ENCODE results near the gene HTRA1.

DNA sequence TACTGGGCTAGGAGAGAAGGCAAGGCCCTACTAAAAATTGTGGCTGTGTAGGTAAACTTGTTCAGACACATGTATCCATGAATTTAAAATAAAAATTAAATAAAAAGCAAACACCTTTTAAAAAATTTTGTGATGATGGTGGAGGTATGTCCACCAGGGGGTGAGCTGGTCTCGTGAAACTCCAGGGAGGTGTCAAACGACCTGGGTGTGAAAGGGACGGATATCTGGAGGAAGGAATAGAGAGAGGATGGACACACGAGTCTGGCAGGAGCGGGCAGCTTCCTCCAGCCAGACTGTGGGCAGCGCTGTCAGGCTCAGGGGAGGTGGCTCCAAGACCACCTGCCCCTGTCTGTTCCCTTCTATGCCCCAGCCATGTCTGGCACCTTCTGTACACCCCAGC is 64.4 kb downstream of the HTRA1 start:
- TF ChIP-seq, protein P1, sequence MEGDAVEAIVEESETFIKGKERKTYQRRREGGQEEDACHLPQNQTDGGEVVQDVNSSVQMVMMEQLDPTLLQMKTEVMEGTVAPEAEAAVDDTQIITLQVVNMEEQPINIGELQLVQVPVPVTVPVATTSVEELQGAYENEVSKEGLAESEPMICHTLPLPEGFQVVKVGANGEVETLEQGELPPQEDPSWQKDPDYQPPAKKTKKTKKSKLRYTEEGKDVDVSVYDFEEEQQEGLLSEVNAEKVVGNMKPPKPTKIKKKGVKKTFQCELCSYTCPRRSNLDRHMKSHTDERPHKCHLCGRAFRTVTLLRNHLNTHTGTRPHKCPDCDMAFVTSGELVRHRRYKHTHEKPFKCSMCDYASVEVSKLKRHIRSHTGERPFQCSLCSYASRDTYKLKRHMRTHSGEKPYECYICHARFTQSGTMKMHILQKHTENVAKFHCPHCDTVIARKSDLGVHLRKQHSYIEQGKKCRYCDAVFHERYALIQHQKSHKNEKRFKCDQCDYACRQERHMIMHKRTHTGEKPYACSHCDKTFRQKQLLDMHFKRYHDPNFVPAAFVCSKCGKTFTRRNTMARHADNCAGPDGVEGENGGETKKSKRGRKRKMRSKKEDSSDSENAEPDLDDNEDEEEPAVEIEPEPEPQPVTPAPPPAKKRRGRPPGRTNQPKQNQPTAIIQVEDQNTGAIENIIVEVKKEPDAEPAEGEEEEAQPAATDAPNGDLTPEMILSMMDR (conservative IDR thresholded peaks at IDR 0.05 in 1 of 2, IDR thresholded peaks at IDR 0.05 in 1 of 2; ENCODE audit: extremely low read depth in 1 of 2, insufficient read depth in 1 of 2, low read depth in 1 of 2, low read length in 2 of 2): peak; percentile 32 to 48
- TF ChIP-seq EZH2 (IDR thresholded peaks at IDR 0.05; ENCODE audit: borderline replicate concordance, low read length): no peak
